CD4-positive, alpha-beta T cell treated with Interleukin-10 for 1 hour (primary cell): ENCODE measurements around the gene RALGAPA1.
"Not testable (repeated sequence)": the region's sequence is repeated elsewhere in the genome, so short reads cannot be mapped to it uniquely, and the experiment has no call there.

Experiments
- DNase-seq: peaks from one replicate; pipeline ENCODE4 v3.0.0-alpha.2; 2020

Gene RALGAPA1

DNA sequence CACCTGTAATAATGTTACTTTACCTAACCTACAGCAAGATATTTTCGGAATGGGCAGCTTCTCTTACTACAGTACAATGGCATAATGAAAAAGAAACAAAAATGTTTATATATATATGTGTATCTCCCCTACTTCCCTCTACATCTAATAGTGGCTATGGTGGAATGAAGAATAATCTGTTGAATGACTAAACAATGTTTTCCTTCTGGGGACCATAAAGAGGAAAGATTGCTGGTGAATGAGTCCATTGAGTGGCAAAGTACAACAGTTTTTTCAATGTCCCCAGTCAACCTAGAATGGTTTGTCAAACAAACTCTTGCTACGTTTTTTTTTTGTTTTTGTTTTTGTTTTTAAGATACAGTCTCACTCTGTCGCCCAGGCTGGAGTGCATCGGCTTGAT, 47.2 kb downstream of the RALGAPA1 start:
- DNase-seq, result no peak

DNA sequence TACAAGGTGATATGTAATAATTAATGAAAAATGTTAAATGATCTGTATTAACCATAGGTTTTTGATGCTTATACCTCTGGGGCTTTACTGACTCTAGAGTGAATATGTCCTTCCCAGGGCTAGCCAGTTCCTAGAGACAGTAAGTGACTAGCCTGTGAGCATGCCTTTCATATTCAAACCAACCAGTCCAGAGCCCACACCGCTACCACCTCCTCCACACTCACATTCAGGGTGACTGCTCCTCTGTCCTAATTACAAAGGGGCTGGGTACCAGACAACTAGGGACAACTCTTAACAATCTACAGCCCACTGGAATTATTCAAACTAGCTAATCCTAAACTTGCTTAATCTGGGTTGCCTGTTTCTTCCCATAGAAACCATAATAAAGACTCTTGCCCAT, 49.0 kb downstream of the RALGAPA1 start:
- no peak for DNase-seq

DNA sequence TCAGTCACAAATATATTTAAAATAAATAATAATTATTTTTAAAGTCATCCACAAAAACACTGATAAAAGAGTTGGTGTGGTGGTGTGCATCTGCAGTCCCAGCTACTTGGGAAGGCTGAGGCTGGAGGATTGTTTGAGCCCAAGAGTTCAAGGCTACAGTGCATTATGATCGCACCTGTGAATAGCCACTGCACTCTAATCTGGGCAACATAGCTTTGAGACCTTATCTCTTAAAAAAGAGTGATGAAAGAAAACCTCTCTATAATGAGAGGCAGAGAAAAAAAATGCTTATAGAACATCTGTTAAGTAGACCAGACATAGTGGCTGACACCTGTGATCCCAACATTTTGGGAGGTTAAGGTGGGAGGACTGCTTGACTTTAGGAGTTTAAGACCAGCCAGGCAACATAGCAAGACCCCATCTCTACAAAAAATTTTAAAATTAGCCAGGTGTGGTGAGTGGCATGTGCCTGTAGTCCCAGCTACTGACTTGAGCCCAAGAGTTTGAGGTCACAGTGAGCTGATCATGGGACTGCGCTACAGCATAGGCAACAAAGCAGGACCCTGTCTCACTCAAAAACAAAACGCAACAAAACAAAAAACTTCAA, 50.5 kb downstream of the RALGAPA1 start:
- DNase-seq, result no peak

GRCh38 chr14:35754671-35755070, 54.4 kb downstream of the RALGAPA1 start:
- DNase-seq, result no peak

DNA sequence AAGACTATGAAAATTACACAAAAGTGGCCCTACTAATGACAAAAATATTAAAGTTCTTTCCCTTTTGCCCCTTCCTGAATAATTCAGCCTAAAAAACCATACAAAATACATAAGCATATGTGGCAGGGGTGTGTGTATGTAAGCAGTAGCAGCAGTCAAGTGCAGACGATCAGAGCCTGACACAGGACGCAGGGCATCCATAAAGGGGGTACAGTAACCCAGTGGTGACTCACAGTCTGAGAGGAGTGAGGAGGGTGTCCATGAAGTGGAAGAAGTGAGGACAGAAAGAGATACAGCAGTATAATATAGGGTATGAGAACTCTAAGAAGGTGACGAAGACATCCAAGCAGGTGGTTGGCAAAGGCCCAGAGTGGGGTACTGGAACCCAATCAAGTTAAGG, 56.7 kb downstream of the RALGAPA1 start:
- DNase-seq, result no peak

DNA sequence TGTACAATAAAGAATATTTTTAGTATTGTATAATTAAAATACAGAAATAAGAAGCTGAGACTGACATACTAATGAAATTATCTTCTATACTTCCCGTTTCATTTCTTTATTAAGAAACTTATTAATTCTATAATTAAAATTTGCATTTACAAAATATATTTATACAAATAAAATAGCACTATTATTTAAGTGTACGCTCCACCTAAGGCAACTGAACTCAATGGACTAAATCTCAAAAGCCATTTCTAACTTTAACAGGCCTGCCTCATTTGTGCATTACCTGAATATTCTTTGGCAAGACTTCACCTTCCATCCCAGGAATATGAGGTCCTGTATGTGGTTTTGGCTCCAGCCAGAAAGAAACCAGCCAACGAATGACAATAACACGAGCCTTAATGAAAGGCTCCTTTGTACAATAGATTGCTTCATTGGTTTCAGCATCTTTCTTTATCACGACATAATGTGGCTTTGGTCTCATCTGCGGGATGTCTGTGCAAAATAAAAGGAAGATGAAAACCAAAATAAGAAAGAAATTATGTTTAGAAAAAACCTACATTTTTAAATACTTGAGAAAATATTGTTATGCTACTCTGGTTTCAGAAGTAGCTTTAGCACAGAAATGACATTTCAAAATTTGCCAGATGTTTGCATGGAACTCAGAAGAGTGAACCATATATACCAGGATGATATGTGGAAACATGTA, 58.7 kb downstream of the RALGAPA1 start:
- no peak for DNase-seq

DNA sequence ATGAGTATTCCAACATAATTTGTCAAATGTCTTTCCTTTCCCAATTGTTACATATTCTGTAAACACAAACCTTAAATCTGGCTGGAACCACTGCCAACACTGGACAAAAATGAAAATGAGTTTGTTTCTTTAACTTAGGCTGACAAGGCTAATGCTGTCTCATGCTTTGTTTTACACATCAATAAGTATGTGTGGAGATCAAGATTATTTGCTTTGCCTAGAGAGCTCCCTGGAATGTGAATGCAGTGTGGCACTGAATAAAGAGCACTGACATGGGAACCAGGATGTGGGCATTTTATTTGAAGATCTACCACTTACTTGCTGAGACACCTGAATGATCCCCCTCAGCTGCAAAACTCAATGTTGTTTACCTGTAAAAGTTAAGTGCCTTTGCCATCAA, 61.7 kb downstream of the RALGAPA1 start:
- no peak for DNase-seq

DNA sequence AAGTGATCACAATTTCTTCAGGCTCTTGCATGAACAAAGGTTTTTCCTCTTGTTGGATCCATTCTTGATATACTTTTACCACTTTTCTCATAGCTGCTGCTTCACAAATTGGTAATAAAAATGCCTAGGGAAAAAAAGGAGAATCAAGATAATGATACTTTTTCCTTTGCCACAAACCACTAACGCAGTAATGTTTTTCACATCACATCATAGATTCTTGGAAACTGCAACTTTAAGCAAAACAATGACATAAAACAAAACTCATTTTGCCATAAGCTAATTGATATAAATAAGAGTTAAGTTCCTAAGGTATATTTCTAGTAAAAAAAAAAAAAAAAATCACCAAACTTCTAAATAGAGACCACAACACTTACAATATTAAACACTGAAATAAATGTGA, 66.7 kb downstream of the RALGAPA1 start:
- no peak for DNase-seq

DNA sequence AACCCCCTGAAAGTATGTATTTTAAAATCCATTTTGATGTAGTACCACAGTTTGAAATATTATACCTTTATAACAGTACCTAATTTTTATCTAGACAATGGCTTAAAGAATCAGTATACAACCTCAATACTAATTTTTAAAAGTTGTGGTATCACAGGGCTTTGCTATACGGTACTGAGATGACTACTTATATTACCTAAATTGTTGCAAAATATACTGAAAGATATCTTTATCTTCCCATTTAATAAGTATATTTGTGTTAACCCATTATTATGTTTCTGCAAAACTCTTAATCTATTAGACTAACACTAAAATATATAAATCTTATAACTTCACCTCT, 67.1 kb downstream of the RALGAPA1 start:
- no peak for DNase-seq

GRCh38 chr14:35741345-35742031, 67.6 kb downstream of the RALGAPA1 start:
- DNase-seq, result no peak

DNA sequence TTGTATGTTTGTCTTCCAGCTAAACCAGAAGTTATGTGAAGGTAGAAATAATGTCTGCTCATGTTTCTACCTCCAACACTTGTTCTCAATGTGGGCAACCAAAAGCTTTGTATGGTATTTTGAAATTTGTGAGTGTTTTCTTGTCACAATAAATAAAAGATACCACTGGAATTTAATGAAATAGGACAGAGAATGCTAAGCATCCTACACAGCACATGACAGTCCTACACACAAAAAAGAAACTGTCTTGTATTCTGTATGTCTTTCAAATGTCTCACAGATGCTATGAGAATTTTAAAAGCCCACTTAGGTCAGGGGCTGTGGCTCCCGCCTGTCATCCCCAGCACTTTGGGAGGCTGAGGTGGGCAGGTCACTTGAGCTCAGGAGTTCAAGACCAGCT, 68.9 kb downstream of the RALGAPA1 start:
- no peak for DNase-seq

- DNase-seq, result not testable (repeated sequence)
Observed at GRCh38 chr14:35735163-35735562, 73.9 kb downstream of the RALGAPA1 start.

DNA sequence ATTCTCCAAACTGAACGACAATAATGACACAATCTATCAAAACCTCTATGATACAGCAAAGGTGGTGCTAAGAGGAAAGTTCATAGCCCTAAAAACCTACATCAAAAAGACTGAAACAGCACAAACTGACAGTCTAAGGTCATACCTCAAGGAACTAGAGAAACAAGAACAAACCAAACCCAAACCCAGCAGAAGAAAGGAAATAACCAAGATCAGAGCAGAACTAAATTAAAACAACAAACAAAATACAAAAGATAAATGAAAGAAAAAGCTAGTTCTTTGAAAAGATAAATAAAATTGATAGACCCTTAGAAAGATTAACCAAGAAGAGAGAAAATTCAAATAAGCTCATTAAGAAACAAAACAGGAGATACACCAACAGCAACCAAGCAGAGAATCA, 75.6 kb downstream of the RALGAPA1 start:
- DNase-seq, result not testable (repeated sequence)

- no peak for DNase-seq
Observed at GRCh38 chr14:35730871-35731270, 78.2 kb downstream of the RALGAPA1 start.

GRCh38 chr14:35727764-35728163, 81.3 kb downstream of the RALGAPA1 start:
- DNase-seq, result no peak

- no peak for DNase-seq
Observed at GRCh38 chr14:35725930-35726329, 83.2 kb downstream of the RALGAPA1 start.

- no peak for DNase-seq
Observed at GRCh38 chr14:35715079-35715478, 94.0 kb downstream of the RALGAPA1 start.

DNA sequence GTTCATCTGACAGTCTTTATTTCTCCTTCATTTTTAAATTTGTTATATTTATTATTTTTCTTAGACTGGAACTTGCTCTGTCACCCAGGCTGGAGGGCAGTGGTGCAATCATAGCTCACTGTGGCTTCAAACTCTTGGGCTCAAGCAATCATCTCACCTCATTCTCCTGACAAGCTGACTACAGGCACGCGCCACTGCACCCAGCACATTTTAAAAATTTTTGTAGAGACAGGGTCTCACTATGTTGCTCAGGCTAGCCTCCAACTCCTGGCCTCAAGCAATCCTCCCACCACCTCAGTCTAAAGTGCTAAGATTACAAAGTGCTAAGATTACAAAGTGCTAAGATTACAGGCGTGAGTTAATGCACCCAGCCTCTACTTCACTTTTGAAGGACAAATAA, 96.6 kb downstream of the RALGAPA1 start:
- DNase-seq, result no peak

- no peak for DNase-seq
Observed at GRCh38 chr14:35708062-35708461, 101.0 kb downstream of the RALGAPA1 start.

DNA sequence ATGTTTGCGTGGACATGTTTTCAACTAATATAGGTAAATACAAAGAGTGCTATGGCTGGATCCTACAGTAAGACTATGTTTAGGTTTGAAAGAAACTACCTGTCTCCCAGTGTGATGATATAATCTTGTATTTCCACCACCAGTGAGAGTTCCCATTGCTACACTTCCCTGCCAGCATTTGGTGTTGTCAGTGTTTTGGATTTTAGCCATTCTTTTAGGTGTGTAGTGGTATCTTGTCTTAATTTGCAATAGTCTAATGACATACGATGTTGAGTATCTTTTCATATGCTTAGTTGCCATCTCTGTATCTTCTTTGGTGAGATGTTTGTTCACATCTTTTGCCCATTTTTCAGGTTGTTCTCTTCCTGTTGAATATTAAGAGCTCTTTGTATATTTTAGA, 103.5 kb downstream of the RALGAPA1 start:
- DNase-seq, result no peak

DNA sequence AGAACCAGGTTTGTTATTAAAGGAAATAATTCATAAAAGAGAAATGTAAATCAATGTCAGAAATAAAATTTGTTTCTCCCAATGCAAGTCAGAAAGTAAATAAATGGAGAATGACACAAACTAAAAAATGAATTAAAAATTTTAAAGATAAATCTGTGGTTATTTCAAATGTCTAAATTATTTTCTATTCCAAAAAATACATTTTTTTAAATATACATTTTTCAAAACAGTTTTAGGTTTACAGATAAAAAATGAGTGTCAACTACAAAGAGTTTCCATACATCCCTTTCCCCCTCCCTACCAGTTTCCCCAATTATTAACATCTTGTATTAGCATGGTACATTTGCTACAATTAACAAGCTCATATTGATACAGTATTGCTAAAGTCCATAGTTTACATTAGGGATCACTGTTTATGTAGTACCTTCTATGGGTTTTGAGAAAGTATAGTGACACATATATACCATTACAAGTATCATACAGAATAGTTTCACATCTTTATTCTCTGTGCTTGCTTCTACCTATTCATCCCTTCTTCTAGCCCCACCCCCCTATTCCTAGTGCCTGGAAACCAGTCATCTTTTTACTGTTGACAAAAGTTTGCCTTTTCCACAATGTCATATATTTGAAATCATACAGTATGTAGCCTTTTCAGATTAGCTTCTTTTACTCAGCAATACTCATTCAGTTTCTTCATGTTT, 104.2 kb downstream of the RALGAPA1 start:
- DNase-seq, result no peak

DNA sequence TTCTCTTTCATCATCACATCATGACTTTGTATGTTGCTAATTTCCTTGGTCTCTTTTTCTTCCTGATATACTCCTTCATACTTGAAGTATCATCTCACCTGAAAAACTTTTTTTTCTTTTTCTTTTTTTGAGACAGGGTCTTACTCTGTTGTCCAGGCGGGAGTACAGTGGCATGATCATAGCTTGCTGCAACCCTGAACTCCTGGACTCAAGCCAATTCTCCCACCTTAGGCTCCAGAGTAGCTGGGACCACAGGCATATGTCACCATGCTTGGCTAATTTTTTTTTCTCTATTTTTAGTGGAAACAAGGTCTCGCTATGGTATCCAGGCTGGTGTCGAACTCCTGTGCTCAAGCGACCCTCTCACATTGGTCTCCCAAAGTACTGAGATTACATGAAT, 107.6 kb downstream of the RALGAPA1 start:
- no peak for DNase-seq

GRCh38 chr14:35699791-35700444, 109.2 kb downstream of the RALGAPA1 start:
- DNase-seq, result no peak
